HEK293 (cell line): ENCODE measurements around the gene HMCN2.

ENCODE experiments used
- ZBTB8A ChIP-seq: fragments of 450-650 bp; formaldehyde crosslinking; IDR thresholded peaks from 2 replicates; pipeline ENCODE4 v1.5.1; 2016; ENCODE audit warnings: missing biosample characterization, missing genetic modification characterization
- ZFP3 ChIP-seq: fragments of 450-650 bp; formaldehyde crosslinking; IDR thresholded peaks from 2 replicates; pipeline ENCODE4 v1.5.1; 2016; ENCODE audit warnings: low read depth, missing biosample characterization, missing genetic modification characterization
- ZNF658 ChIP-seq: fragments of 450-650 bp; formaldehyde crosslinking; IDR thresholded peaks from 2 replicates; pipeline ENCODE4; 2016; ENCODE audit warnings: missing biosample characterization, missing genetic modification characterization
- ZNF792 ChIP-seq: fragments of 450-650 bp; formaldehyde crosslinking; IDR thresholded peaks from 2 replicates; pipeline ENCODE4 v1.5.1; 2016; ENCODE audit warnings: missing biosample characterization, missing genetic modification characterization

- TF ChIP-seq ZFP3 (tag by site-specific recombination) (no peak), ZNF658 (tag by site-specific recombination) (no peak), ZBTB8A (tag by site-specific recombination) (no peak), ZNF792 (tag by site-specific recombination) (no peak)
These were observed 88.8 kb downstream of the HMCN2 start for GRCh38 chr9:130354378-130354777.
